Uterus (tissue), 2 donors: ENCODE results near the gene CSNK2A1.

Experiments used
- CTCF ChIP-seq, 4 experiments: fragments of 200-600 bp in 2 of 4; fragments of 450-650 bp in 2 of 4; sonication (generic) in 2 of 4; IDR thresholded peaks; one replicate each; pipeline ENCODE4 v1.5.1; 2016 to 2019; ENCODE audit warnings: antibody characterized with exemption in 4 of 4, mild to moderate bottlenecking in 2 of 4, moderate library complexity in 1 of 4
- POLR2A ChIP-seq, 2 donors: fragments of 450-650 bp; IDR thresholded peaks; one replicate each; pipeline ENCODE4 v1.6.1; 2016; ENCODE audit warnings: antibody characterized with exemption in 2 of 2, mild to moderate bottlenecking in 1 of 2, moderate library complexity in 1 of 2

- peak; percentile 48 to 56 (median 52) for TF ChIP-seq CTCF (IDR thresholded peaks at IDR 0.05)
- TF ChIP-seq POLR2A (IDR thresholded peaks at IDR 0.05), result no peak
These were observed 64.6 kb downstream of the CSNK2A1 start for GRCh38 chr20:478949-479429.
